ENCODE results near the gene SMYD5. TPM values are rescaled to one million over a fixed set of nuclear protein-coding genes. Genes with fewer than 3 reads are reported as not detected.

SMYD5 gene
- total RNA-seq, 2 experiments from 2014 or later = 47.0 to 50.5 TPM

- peaks cover 2% of the 10 kb centered on the region for H3K4me1 Mint-ChIP-seq
- intact Hi-C loops (cut with DNase I, micrococcal nuclease) = no loop called here
- DNase-seq (no peak), ATAC-seq (no peak)
- H3K9me3 Mint-ChIP-seq (ENCODE audit: low read depth) = no peaks in the 10 kb centered on the region
- H3K27ac Mint-ChIP-seq = no peak overlapping the region
- H3K36me3 Mint-ChIP-seq (ENCODE audit: low read depth) = peaks cover 34% of the 10 kb centered on the region
- CTCF ChIA-PET = interaction anchor here (1.8 kb wide), 1 partner anchor 13 kb away, joined by 7 read pairs; no protein-coding TSS in a partner anchor
- POLR2A ChIA-PET = interaction anchor here (0.6 kb wide), 1 partner anchor 338 kb away, joined by 3 read pairs; no protein-coding TSS in a partner anchor
- no peaks in the 10 kb centered on the region for H3K27me3 Mint-ChIP-seq
- no peak overlapping the region for H3K4me3 Mint-ChIP-seq
Observed at GRCh38 chr2:73225513-73226360, 11.7 kb downstream of the SMYD5 start.

- DNase-seq = no peak
- no peaks in the 10 kb centered on the region for H3K27me3 Mint-ChIP-seq
- peaks cover 2% of the 10 kb centered on the region for H3K4me1 Mint-ChIP-seq
- H3K36me3 Mint-ChIP-seq (ENCODE audit: low read depth) = peaks cover 21% of the 10 kb centered on the region
- H3K27ac Mint-ChIP-seq = no peak overlapping the region
- ChIA-PET CTCF (no interaction called here), POLR2A (interaction anchor here (2.3 kb wide), 1 partner anchor 9 kb away, joined by 6 read pairs; no protein-coding TSS in a partner anchor)
- intact Hi-C loops (cut with DNase I, micrococcal nuclease) = no loop called here
- no peaks in the 10 kb centered on the region for H3K9me3 Mint-ChIP-seq (ENCODE audit: low read depth)
- no peak overlapping the region for H3K4me3 Mint-ChIP-seq
- no peak for ATAC-seq
Observed at GRCh38 chr2:73227086-73227485, 13.0 kb downstream of the SMYD5 start.

GRCh38 chr2:73228631-73229030 is 14.6 kb downstream of the SMYD5 start:
- DNase-seq = no peak
- no peaks in the 10 kb centered on the region for H3K9me3 Mint-ChIP-seq (ENCODE audit: low read depth)
- peaks cover 7% of the 10 kb centered on the region for H3K4me1 Mint-ChIP-seq
- no peaks in the 10 kb centered on the region for H3K27me3 Mint-ChIP-seq
- H3K36me3 Mint-ChIP-seq (ENCODE audit: low read depth) = peaks cover 11% of the 10 kb centered on the region
- ATAC-seq = no peak
- intact Hi-C loops (cut with DNase I, micrococcal nuclease) = no loop called here
- H3K27ac Mint-ChIP-seq = no peak overlapping the region
- ChIA-PET POLR2A (interaction anchor here (0.5 to 2.3 kb wide), 3 partner anchors 10 to 625 kb away, joined by 3 to 6 read pairs (median 3); no protein-coding TSS in a partner anchor), CTCF (interaction anchor here (0.5 to 2.1 kb wide), 8 partner anchors 8 to 341 kb away, joined by 3 to 10 read pairs (median 4); no protein-coding TSS in a partner anchor)
- no peak overlapping the region for H3K4me3 Mint-ChIP-seq

GRCh38 chr2:73232403-73233153 is 18.5 kb downstream of the SMYD5 start:
- H3K36me3 Mint-ChIP-seq (ENCODE audit: low read depth) = peaks cover 32% of the 10 kb centered on the region
- peaks cover 28% of the 10 kb centered on the region for H3K4me1 Mint-ChIP-seq
- ChIA-PET CTCF (interaction anchor here (0.8 to 5.5 kb wide), 6 partner anchors 15 to 888 kb away, joined by 3 to 37 read pairs (median 7); partner anchors contain the start of gene SMYD5), POLR2A (interaction anchor here (0.6 to 2.3 kb wide), 7 partner anchors 10 to 545 kb away, joined by 3 to 9 read pairs (median 5); no protein-coding TSS in a partner anchor)
- peak overlapping the region; percentile 80 for H3K27ac Mint-ChIP-seq
- peak; percentile 56 for DNase-seq
- intact Hi-C loops (cut with DNase I, micrococcal nuclease) = loop anchor here (1.0 to 10.0 kb wide), 8 partner anchors 18 to 966 kb away; partner anchors contain the start of genes SFXN5 (in 2 of the 2), TPRKB (in 2 of the 2), DGUOK (in 1 of the 2) and MOB1A (in 1 of the 2)
- no peak for ATAC-seq
- H3K4me3 Mint-ChIP-seq = peak overlapping the region; percentile 92
- H3K9me3 Mint-ChIP-seq (ENCODE audit: low read depth) = no peaks in the 10 kb centered on the region
- no peaks in the 10 kb centered on the region for H3K27me3 Mint-ChIP-seq

- H3K4me1 Mint-ChIP-seq = peaks cover 32% of the 10 kb centered on the region
- POLR2A ChIA-PET = interaction anchor here (0.6 to 2.3 kb wide), 10 partner anchors 11 to 546 kb away, joined by 3 to 9 read pairs (median 5); partner anchors contain the start of genes ALMS1 and TPRKB
- H3K27ac Mint-ChIP-seq = peak within 1 kb of the TSS; percentile 98
Observed at GRCh38 chr2:73233154-73233931, 19.3 kb downstream of the SMYD5 start, which contains the start of gene PRADC1. PRADC1 (minus strand) TSS chr2:73233239; CDS start chr2:73233160, 79 bp downstream.

GRCh38 chr2:73233932-73234832 is 20.1 kb downstream of the SMYD5 start, which contains the start of gene CCT7:
CCT7 (plus strand) TSS chr2:73234308; CDS start chr2:73234379, 71 bp downstream.
- intact Hi-C loops (cut with DNase I, micrococcal nuclease) = loop anchor here (1.0 to 10.0 kb wide), 17 partner anchors 20 to 1221 kb away; partner anchors contain the start of genes ALMS1 (in 2 of the 2), EGR4 (in 2 of the 2), FBXO41 (in 2 of the 2) and SFXN5 (in 2 of the 2)
- H3K27me3 Mint-ChIP-seq = no peaks in the 10 kb centered on the region
- ATAC-seq = peak; percentile 77
- H3K4me3 Mint-ChIP-seq = peak within 1 kb of the TSS; percentile 92
- peaks cover 39% of the 10 kb centered on the region for H3K36me3 Mint-ChIP-seq (ENCODE audit: low read depth)
- peak; percentile 92 for DNase-seq
- POLR2A ChIA-PET = interaction anchor here (0.5 to 2.3 kb wide), 8 partner anchors 10 to 946 kb away, joined by 3 to 9 read pairs (median 4); partner anchors contain the start of genes ALMS1, RAB11FIP5 and TPRKB
- H3K9me3 Mint-ChIP-seq (ENCODE audit: low read depth) = no peaks in the 10 kb centered on the region
- H3K4me1 Mint-ChIP-seq = peaks cover 40% of the 10 kb centered on the region
- CTCF ChIA-PET = interaction anchor here (1.1 to 5.5 kb wide), 4 partner anchors 13 to 56 kb away, joined by 4 to 37 read pairs (median 22); partner anchors contain the start of gene SMYD5
- peak within 1 kb of the TSS; percentile 98 for H3K27ac Mint-ChIP-seq

More at GRCh38 chr2:73233154-73233931, 19.3 kb downstream of the SMYD5 start, which contains the start of gene PRADC1:
- intact Hi-C loops (cut with DNase I, micrococcal nuclease) = loop anchor here (1.0 to 10.0 kb wide), 8 partner anchors 19 to 965 kb away; partner anchors contain the start of genes SFXN5 (in 2 of the 2), TPRKB (in 2 of the 2), DGUOK (in 1 of the 2) and MOB1A (in 1 of the 2)
- H3K36me3 Mint-ChIP-seq (ENCODE audit: low read depth) = peaks cover 35% of the 10 kb centered on the region
- peak; percentile 89 for ATAC-seq
- CTCF ChIA-PET = interaction anchor here (0.8 to 5.5 kb wide), 8 partner anchors 13 to 887 kb away, joined by 3 to 37 read pairs (median 4); partner anchors contain the start of gene SMYD5
- no peaks in the 10 kb centered on the region for H3K27me3 Mint-ChIP-seq
- H3K9me3 Mint-ChIP-seq (ENCODE audit: low read depth) = no peaks in the 10 kb centered on the region
- peak within 1 kb of the TSS; percentile 92 for H3K4me3 Mint-ChIP-seq
- DNase-seq = peak; percentile 96

- H3K27me3 Mint-ChIP-seq = no peaks in the 10 kb centered on the region
- H3K27ac Mint-ChIP-seq = peak overlapping the region; percentile 98
- CTCF ChIA-PET = interaction anchor here (0.6 to 5.5 kb wide), 12 partner anchors 9 to 762 kb away, joined by 3 to 37 read pairs (median 4); partner anchors contain the start of gene SMYD5
- peaks cover 49% of the 10 kb centered on the region for H3K4me1 Mint-ChIP-seq
- peaks cover 45% of the 10 kb centered on the region for H3K36me3 Mint-ChIP-seq (ENCODE audit: low read depth)
- DNase-seq = no peak
- intact Hi-C loops (cut with DNase I, micrococcal nuclease) = loop anchor here (2.0 to 10.0 kb wide), 5 partner anchors 49 to 1219 kb away; partner anchors contain the start of genes ALMS1 (in 1 of the 2), DGUOK (in 1 of the 2), FBXO41 (in 1 of the 2) and INO80B (in 1 of the 2)
- POLR2A ChIA-PET = interaction anchor here (2.0 kb wide), 1 partner anchor 502 kb away, joined by 5 read pairs; the partner anchor contains the start of gene TPRKB
- H3K4me3 Mint-ChIP-seq = peak overlapping the region; percentile 92
- no peaks in the 10 kb centered on the region for H3K9me3 Mint-ChIP-seq (ENCODE audit: low read depth)
- ATAC-seq = no peak
Observed at GRCh38 chr2:73235315-73236028, 21.4 kb downstream of the SMYD5 start.

GRCh38 chr2:73237168-73237567 is 23.1 kb downstream of the SMYD5 start:
- intact Hi-C loops (cut with DNase I, micrococcal nuclease) = loop anchor here in 1 of 2 experiments (10.0 kb wide), 1 partner anchor 688 kb away; the partner anchor contains the start of gene DGUOK
- peak overlapping the region; percentile 92 for H3K4me3 Mint-ChIP-seq
- no peak for DNase-seq
- H3K36me3 Mint-ChIP-seq (ENCODE audit: low read depth) = peaks cover 51% of the 10 kb centered on the region
- ChIA-PET CTCF (interaction anchor here (2.0 to 5.3 kb wide), 4 partner anchors 13 to 54 kb away, joined by 5 to 33 read pairs (median 10); no protein-coding TSS in a partner anchor), POLR2A (interaction anchor here (0.6 to 0.8 kb wide), 2 partner anchors 8 to 126 kb away, joined by 3 to 4 read pairs; no protein-coding TSS in a partner anchor)
- no peaks in the 10 kb centered on the region for H3K9me3 Mint-ChIP-seq (ENCODE audit: low read depth)
- no peaks in the 10 kb centered on the region for H3K27me3 Mint-ChIP-seq
- no peak for ATAC-seq
- peaks cover 48% of the 10 kb centered on the region for H3K4me1 Mint-ChIP-seq
- peak overlapping the region; percentile 79 for H3K27ac Mint-ChIP-seq

All from activated CD4-positive, alpha-beta T cell treated with anti-CD3 and anti-CD28 coated beads for 36 hours (primary cell).